ENCODE measurements around the gene UIMC1. TPM values are rescaled to one million over a fixed set of nuclear protein-coding genes. Genes with fewer than 3 reads are reported as not detected.

Gene UIMC1
- total and polyA plus RNA-seq, 2 experiments from 2014 or later, result 25.3 to 30.8 TPM

GRCh38 chr5:176927562-176927961, 79.0 kb downstream of the UIMC1 start:
- Histone ChIP-seq H3K9me3 (ENCODE audit: low read depth) (no peaks in the 10 kb centered on the region), H3K4me3 (no peak overlapping the region), H3K36me3 (no peaks in the 10 kb centered on the region), H3K4me1 (ENCODE audit: low read depth) (peaks cover 8% of the 10 kb centered on the region), H3K27ac (no peak overlapping the region), H3K27me3 (no peaks in the 10 kb centered on the region)
- no peak for DNase-seq (ENCODE audit: low read depth in 1 of 2, low spot score in 1 of 2)
- no peak for TF ChIP-seq CTCF (IDR thresholded peaks at IDR 0.05; ENCODE audit: low read depth, low read length)

DNA sequence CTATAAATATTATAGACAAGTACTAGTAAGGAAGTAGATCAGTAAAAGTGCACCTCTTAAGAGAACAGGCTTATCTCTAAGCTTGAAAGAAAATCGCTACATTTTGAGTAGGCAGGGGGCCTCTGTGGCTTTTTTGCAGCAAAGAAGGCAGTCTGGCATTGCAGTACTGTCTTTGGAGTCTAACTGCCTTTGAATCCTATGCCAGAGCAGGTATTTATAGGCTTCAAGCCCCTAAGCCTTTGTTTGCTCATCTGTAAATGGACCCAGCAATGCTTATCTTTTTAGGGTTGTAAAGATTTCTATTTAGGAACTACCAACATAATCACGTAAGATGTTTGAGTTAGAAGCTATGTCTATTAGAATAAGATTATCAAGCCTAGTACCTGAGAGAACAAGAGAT, 83.8 kb downstream of the UIMC1 start:
- Histone ChIP-seq H3K27ac (no peak overlapping the region), H3K27me3 (no peaks in the 10 kb centered on the region), H3K4me1 (ENCODE audit: low read depth) (peaks cover 13% of the 10 kb centered on the region), H3K4me3 (no peak overlapping the region), H3K9me3 (ENCODE audit: low read depth) (no peaks in the 10 kb centered on the region), H3K36me3 (peaks cover 3% of the 10 kb centered on the region)
- DNase-seq (ENCODE audit: low read depth in 1 of 2, low spot score in 1 of 2), result no peak
- no peak for TF ChIP-seq CTCF (IDR thresholded peaks at IDR 0.05; ENCODE audit: low read depth, low read length)

DNA sequence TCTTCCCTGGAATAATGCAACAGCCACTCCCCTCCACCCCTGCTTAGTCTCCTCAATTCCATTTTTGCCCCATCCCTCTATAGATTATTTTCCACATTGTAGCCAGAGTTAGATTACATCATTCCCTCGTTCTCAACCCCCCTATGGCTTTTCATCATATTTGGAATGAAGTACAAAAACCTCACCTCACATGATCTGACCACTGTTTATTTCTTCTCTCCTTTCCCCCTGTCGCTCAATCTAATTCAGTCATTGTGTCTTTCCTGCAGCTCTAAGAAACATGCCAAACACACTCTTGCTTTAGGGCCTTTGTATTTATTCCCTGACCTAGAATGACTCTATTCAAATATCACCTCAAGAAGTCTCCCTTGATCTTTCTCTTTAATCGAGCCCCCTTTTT, 84.9 kb downstream of the UIMC1 start:
- Histone ChIP-seq H3K4me1 (ENCODE audit: low read depth) (peaks cover 13% of the 10 kb centered on the region), H3K4me3 (no peak overlapping the region), H3K27me3 (no peaks in the 10 kb centered on the region), H3K36me3 (peaks cover 3% of the 10 kb centered on the region), H3K27ac (no peak overlapping the region), H3K9me3 (ENCODE audit: low read depth) (no peaks in the 10 kb centered on the region)
- DNase-seq (ENCODE audit: low read depth in 1 of 2, low spot score in 1 of 2), result no peak
- no peak for TF ChIP-seq CTCF (IDR thresholded peaks at IDR 0.05; ENCODE audit: low read depth, low read length)

DNA sequence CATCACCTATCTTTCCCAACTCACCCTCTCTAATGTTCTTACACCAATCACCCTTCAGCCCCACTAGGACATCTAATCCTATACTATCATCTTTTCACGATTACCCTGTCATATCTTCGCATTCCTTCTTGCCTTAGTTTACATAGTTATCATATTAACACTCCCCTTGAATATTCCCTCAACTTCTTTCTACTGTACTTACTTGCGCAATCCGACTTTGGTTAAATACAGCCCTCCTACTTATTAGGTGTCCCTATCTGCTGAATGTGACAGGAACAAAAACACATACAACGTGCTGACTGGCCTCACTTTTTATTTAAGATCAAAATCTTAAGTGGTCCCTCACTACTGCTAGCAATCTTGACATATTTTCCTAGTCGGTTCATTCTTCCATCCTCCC, 88.0 kb downstream of the UIMC1 start:
- TF ChIP-seq CTCF (IDR thresholded peaks at IDR 0.05; ENCODE audit: low read depth, low read length), result no peak
- Histone ChIP-seq H3K4me1 (ENCODE audit: low read depth) (peaks cover 13% of the 10 kb centered on the region), H3K9me3 (ENCODE audit: low read depth) (no peaks in the 10 kb centered on the region), H3K4me3 (no peak overlapping the region), H3K27me3 (no peaks in the 10 kb centered on the region), H3K27ac (no peak overlapping the region), H3K36me3 (peaks cover 3% of the 10 kb centered on the region)
- DNase-seq (ENCODE audit: low read depth in 1 of 2, low spot score in 1 of 2), result no peak

GRCh38 chr5:176916337-176916736, 90.2 kb downstream of the UIMC1 start:
- H3K9me3 ChIP-seq (ENCODE audit: low read depth), result no peaks in the 10 kb centered on the region
- H3K4me3 ChIP-seq, result no peak overlapping the region
- peaks cover 3% of the 10 kb centered on the region for H3K36me3 ChIP-seq
- peak overlapping the region; percentile 19 for H3K27ac ChIP-seq
- no peak for TF ChIP-seq CTCF (IDR thresholded peaks at IDR 0.05; ENCODE audit: low read depth, low read length)
- no peaks in the 10 kb centered on the region for H3K4me1 ChIP-seq (ENCODE audit: low read depth)
- H3K27me3 ChIP-seq, result no peaks in the 10 kb centered on the region
- DNase-seq (ENCODE audit: low read depth in 1 of 2, low spot score in 1 of 2), result no peak

- DNase-seq (ENCODE audit: low read depth in 1 of 2, low spot score in 1 of 2), result no peak
- no peak for TF ChIP-seq CTCF (IDR thresholded peaks at IDR 0.05; ENCODE audit: low read depth, low read length)
- peaks cover 3% of the 10 kb centered on the region for H3K36me3 ChIP-seq
- H3K4me3 ChIP-seq, result no peak overlapping the region
- no peaks in the 10 kb centered on the region for H3K4me1 ChIP-seq (ENCODE audit: low read depth)
- H3K27ac ChIP-seq, result peak overlapping the region; percentile 19
- no peaks in the 10 kb centered on the region for H3K9me3 ChIP-seq (ENCODE audit: low read depth)
- no peaks in the 10 kb centered on the region for H3K27me3 ChIP-seq
These were observed 90.7 kb downstream of the UIMC1 start for GRCh38 chr5:176915906-176916305.

All from cardiac muscle cell (in vitro differentiated cells and primary cell).